ENCODE data around the gene MNAT1.
"Not testable (repeated sequence)": the region's sequence is repeated elsewhere in the genome, so short reads cannot be mapped to it uniquely, and the experiment has no call there.

The MNAT1 gene

DNA sequence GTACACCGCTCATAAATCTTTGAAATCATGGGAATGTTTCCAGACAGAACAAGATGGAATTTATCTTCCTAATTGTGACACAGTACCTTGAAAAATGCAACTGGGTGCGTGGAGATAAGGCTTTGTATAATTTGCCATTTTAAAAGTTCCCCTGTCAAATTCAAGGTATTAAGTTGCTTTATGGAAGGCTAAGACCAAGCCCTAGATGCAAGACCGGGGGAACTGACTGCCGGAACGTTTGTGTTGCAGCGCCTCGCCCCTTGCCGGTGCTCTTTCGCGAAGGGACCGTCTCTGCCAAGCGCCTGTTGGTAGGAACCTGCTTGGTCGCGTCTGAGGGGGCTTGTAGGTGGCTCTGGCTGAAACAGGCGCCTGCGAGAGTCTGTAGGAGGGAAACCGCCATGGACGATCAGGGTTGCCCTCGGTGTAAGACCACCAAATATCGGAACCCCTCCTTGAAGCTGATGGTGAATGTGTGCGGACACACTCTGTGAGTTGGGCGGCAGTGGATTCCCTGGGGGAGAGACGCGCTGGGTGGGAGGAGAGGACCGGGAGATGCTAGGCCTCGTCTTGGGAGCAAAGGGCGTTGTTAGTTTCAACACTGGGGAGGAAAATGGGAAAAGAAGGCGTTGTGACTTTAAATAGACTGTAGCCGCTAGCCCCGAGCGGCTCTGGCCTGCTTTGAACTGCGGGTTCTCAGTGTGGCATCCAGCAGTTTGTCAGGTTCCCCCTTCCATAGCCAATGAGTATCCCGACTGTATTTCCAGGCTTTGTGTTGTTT lies at the start of gene MNAT1:
MNAT1 (plus strand) TSS at position 297 of the 778 bp plus-strand sequence; CDS start at position 399, 102 bp downstream.
- peak; percentile 73 to 78 for DNase-seq

DNA sequence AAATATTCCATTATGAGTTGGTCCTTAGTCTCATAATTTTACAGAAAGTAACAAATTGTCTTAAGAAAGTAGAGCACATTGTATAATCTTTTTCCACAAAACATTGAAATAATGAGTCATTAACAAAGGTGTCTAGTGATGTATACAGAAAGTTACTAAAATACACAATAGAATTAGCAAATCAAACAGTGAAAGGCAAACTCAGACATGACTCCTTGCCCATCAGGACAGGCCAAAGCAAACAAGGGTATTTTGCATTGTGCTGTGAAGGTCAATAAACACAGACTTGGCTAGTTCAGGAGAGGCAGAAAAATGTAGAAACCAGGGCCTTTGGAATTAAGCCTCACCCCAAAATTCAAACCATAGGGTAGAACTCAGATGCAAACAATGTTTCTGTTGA lies 47.7 kb upstream of the MNAT1 start:
- no peak for DNase-seq

DNA sequence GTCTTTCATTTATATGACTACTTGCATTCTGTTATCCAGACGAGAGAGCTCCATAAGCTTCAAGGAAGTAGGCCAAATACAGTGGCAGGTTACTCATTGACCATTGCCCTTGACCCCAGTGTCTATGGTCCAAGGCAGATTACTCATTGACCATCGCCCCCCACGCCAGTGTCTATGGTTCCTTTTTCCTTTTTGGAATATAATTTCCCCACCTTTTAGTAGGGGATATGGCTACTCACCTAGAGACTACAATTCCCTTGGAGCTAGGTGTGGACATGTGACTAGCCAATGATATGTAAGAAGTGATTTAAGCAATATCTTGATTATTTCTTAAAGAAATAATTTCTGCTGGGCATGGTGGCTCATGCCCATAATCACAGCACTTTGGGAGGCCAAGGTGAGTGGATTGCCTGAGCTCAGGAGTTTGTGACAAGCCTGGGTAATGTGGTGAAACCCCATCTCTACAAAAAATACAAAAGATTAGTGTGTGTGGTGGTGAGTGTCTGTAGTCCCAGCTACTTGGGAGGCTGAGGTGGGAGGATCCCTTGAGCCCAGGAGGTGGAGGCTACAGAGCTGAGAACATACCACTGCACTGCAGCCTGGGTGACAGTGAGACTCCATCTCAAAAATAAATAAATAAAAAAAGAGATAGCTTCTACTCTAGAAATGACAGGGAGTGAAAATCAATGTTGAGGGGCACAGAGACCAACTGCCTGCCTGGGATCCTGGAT lies 43.0 kb upstream of the MNAT1 start:
- no peak for DNase-seq

DNA sequence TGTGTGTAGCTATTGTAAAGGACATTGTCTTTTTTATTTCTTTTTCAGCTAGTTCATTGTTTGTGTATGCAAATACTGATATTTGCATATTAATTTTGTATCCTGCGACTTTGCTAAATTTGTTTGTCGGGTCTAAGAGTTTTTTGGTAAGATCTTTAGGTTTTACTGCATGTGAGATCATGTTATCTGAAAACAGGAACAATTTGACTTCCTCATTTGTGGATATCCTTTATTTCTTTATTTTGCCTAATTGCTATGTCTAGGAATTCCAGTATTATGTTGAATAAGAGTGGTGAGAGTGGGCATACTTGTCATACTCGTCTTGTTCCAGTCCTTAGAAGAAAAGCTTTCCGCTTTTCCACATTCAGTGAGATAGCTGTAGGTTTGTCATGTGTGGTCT lies 39.2 kb upstream of the MNAT1 start:
- DNase-seq, result no peak

DNA sequence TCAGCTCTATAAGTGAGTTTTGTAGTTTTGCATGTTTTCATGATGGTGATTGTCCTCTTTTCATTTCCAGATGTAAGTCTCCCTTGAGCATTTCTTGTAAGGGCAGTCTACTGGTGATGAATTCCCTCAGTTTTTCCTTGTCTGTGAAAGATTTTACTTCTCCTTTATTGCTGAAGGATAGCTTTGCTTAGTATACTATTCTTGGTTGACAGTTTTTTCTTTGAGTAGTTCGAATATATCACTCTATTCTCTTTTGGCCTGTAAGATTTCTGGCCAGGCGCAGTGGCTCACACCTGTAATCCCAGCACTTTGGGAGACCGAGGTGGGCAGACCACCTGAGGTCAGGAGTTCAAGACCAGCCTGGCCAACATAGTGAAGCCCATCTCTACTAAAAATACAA lies 34.0 kb upstream of the MNAT1 start:
- DNase-seq, result no peak

DNA sequence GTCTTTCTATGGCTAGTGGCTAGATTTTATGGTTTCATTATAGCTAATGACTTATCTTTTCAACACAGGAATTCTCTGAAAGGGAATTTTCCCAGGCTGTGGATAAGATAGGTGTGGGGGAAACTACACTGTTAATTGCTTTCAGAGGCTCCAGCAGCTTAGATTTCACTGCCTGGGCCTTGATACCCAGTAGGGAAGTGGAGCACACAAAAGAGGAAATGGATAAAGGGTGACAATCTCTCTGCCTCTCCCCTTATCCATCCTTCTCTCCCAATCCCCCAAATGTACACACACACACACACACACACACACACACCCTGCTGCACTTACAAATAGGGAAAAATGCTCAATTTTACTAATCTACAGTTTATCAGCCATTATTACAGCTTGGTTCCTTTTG lies 29.5 kb upstream of the MNAT1 start:
- no peak for DNase-seq

DNA sequence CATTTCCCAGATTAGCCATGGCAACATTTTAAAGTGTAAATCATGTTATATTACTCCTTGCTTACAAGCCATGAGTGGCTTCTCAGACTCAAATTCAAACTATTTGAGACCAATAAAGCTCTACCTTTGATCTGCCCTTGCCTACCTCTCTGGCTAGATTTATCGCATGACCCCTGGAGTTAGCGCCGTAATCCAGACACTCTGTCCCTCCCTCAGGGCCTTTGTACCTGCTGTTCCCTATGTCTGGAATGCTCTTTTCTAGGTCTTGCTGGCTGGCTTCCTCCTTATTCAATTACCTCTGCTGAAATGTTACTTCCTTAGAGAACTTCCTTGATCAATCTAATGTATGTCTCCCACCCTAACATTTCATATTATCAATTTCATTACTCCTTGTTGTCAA lies 26.7 kb upstream of the MNAT1 start:
- no peak for DNase-seq

DNA sequence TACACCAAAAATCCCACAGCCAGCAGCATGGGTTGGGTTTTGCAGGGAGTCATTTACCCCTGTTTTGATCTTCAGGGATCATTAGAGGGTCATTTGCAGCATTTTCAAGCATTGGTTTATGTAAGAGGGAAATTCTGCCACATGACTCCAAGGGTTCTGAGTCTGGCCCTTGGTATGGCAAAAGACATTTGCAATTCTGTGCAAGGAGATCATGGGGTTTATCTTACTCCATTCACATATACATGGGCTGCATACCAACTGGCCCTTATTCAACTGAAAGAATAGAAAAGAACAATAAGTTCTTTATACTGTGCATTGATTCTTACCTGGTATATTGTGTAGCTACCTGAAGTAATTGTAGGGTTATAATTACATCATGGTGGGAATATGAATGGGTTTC lies 24.1 kb upstream of the MNAT1 start:
- DNase-seq, result no peak

DNA sequence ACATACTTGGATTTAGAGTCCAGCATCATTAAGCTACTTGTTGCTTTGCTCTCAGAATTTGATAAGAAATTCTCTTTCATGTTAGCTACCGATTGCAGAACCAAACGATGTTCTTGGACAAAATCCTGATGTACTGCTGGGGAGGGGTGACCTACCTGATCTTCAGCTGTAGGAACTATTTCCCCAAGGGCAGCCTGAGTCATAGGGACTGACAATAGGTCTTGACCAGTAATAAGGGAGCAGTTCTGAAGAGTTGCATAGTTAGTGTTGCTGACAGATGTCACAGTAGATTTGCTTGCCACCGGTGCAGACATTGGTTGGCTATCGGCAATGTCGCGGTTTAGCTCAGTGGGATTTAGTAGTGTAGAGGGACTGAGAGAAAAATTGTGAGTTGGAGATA lies 21.0 kb upstream of the MNAT1 start:
- DNase-seq, result no peak

DNA sequence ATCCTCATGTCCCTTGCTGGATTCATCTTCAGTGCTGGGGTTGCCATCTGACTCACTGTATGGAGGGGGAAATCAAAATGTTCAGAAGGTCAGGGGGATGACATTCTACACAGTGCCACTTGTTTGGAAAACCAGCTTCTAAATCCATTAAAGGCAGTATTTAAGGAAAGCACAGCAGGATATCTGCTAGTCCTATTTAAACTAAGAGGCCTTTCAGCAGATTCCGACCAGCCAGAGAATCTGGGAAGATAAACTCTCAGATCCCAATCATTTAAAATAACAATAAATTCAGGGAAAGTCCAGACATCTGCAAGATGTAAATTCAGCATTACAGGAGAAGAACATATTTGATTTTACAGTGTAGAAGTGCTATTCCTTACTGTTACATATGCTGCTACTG lies 14.2 kb upstream of the MNAT1 start:
- no peak for DNase-seq

DNA sequence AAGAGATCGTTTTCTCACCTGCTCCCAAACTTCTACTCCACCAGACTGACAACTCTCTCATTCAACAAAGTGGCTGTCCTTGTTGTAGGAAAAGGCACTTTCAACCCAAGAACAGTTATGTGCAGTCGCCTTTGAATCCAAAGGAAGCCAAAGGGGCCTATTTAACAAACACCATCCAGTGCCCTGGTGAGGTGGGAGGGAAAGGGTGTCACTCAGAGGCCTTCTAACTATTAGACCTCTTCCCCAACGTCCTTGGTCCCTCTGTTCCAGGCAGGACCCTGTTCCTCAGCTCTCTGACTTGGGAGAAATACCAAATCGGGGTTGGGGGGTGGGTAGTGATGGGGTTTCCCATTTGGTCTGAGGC lies 13.6 kb upstream of the MNAT1 start:
- DNase-seq, result no peak

DNA sequence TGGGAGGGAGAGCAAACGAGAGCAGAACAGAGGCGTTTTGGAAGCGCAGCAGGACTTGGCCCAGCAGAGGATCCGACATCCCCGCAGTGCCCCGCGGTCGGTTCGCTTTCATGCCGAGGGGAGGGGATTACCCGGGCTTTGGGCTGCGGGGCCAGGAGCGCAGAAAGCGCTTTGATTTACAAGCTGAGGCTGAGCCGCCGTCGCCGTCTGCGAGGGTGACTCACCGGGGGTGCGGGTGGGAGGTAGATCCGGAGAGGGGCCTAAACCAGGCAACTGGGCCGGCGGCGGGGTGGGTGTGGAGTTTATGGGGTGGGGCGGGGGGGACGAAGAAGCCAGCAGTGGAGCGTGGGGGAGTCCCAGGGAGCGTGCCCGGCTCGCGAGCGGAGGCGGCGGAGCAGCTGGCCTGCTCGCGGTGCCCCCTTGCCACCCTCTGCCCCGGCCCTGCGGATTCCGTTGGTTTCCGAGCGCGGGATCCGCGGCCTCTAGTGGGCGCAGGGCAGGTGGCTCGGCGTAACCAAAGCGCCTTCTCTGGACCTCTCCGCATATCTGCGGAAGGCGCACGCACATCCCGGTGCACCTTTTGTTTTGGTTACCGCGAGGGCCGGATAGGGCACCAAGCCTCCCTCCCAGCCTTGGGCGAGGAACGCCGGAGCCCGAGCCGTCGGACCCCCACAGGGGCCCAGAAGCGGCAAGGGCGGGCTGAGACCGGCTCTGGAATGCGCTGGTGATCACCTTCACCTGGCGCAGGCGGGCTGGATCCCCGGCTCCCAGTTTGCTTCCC lies 13.0 kb upstream of the MNAT1 start:
- peak in 1 of 2 donors; percentile 6 for DNase-seq

DNA sequence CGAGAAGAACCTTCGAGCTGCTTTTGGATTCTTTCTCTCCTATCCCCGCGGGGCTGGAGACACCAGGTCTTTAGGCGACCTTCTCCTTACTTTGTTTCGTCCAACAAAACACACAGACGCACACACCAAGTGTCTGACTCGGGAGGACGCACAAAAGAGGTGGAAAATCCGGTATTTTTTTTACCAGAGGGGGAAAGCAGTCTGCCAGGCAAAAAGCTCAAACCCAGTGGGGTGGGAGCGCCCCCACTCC lies 12.5 kb upstream of the MNAT1 start:
- DNase-seq, result no peak

DNA sequence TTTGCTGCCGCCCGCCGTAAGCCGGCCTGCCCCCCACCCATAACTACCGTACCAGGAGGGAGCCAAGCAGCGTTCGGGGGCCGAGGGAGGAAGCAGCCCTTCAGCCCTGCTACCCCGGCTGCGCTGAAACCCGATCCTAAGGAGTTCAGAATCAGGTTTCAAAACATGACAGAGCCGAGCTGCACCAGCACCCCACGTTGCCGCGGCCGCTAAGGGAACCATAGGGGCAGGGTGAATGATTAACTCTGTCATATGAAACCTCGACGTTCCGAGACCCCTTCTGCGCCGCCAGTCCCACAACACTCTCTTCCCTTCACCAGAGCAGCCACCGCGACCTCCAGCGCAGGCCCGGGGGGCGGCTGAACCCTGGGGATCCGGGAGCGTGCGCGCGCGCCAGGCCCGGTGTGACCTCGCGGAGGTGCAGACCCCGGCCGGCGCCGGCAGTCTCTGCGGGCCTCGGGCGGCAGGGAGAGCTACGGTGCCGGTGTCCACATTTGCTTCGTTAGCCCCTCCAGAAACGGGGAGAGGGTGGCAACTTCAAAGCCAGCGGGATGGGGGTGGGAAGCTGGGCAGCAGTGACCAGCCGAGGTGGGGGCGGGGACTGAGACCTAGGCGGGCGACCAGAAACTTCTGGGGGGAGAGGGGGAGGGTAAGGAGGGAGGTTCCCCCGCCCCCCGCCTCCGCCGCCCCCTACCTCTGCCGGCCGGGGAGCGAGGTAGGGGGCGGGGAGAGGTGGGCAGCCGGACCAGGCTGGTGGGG lies 12.0 kb upstream of the MNAT1 start:
- DNase-seq, result no peak

DNA sequence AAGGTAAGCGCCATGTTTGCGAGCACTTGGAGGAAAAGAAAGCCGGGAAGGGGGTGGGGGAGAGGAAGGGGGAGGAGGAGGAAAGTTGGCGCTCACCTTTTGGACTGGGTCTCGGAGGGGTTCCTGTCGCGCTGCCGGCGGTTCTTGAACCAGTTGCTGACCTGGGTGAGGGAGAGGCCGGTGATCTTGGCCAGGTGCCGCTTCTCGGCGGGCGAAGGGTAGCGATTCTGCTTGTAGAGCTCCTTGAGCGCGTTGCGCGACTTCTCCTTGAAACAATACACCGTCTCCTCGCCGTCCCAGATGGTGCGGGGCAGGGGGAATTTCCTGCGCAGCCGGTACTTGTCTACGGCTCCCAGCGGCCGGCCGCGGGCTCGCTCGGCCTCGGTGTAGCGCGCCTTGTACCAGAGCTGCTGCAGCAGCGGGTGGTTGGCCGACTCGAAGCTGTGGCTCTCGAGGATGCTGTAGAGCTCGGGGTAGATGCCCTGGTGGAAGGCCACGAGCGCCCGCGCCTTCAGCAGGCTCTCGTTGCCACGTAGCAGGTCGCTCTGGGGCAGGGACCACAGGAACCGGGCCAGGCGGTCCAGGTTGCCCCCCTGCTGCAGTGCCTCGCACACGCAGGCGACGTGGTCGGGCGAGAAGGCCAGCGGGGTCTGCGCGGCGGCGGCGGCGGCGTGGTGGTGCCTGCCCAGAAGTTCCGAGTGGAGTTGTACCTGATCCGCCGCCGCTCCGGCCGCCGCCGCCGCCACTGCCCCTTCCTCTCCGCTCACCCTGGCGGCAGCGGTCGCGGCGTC lies 11.2 kb upstream of the MNAT1 start:
- DNase-seq, result peak in 1 of 2 donors; percentile 3

DNA sequence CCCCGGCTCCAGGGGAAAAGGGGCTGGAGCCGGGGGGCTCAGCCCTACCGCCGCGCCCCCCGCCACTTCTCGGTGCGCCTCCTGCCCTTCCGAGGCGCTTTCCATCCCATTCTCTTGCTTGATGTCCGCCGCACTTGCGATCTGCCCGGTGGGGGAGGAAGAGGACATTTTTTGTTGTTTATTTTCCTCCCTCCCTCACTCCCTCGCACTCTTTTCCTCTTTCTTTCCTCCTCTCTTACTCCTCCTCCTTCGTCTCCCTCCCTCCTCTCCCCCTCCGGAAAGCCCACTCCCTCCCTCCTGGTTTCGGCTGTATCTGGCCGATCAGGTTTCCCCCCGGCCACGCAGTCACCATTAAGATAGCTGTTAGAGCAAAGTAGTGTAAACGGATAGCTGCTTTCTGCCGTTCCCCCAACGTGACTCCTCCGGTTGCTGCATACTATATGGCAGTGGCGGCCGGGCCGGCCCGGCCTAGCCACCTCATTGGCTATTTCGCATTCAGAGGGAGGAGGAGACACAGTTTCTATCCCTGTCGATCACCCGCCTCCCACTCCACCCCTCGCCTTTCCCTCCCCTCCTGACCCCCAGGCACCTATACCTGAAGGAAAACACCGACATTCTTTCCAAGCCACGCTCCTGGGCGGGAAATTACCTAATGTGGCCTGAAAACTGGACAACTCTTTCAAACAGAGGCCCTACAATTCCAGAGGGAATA lies 10.5 kb upstream of the MNAT1 start, which contains the start of gene SIX4:
SIX4 (minus strand) TSS at position 445 of the 712 bp plus-strand sequence; CDS start at position 168, 277 bp downstream.
- DNase-seq, result no peak

DNA sequence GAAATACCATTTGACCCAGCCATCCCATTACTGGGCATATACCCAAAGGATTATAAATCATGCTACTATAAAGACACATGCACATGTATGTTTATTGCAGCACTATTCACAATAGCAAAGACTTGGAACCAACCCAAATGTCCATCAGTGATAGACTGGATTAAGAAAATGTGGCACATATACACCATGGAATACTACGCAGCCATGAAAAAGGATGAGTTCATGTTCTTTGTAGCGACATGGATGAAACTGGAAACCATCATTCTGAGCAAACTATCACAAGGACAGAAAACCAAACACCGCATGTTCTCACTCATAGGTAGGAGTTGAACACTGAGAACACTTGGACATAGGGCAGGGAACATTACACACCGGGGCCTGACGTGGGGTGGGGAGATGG lies 3.3 kb upstream of the MNAT1 start:
- not testable (repeated sequence) for DNase-seq

DNA sequence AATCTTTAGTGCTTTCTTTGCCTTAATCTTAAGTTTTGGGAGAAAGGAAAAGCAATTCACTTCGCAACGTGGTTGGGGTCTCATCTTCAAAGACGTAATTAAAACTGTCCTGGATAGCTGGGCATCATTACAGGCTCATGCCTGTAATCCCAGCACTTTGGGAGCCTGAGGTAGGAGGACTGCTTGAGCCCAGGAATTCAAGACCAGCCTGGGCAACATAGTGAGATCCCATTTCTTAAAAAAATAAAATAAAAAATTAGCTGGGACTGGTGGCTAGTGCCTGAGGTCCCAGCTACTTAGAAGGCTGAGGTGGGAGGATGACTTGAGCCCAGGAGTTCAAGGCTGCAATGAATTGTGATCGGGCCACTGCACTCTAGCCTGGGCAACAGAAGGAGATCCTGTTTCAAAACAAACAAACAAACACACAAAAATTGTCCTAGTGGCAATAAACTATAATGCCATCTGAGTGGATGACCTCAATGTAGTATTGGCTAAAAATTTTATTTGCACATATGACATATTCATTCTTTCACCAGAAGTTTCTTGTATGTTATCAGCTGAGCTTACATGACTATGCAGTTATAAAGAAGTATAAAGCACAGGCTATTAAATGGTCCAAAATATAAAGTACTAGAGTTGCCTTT lies 1.6 kb upstream of the MNAT1 start:
- DNase-seq, result no peak

DNA sequence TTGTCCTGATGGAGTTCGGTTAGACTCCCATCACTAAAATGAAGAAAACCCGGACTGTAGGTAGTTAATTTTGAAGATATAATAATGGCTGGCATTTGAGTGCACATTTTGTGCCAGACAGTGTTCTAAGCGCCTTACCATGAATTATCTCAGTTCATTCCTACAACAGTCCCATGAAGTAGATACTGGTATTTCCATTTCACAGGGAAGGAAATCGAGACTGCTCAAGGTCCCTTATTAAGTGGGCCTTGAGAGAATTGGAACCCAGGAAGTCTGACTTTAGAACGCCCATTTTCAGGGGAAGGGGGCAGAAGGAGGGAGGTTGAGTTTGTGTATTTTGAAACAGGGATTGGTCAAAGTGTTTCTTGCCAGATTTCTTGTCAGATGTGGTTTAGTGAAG lies 855 bp downstream of the MNAT1 start:
- DNase-seq, result no peak

DNA sequence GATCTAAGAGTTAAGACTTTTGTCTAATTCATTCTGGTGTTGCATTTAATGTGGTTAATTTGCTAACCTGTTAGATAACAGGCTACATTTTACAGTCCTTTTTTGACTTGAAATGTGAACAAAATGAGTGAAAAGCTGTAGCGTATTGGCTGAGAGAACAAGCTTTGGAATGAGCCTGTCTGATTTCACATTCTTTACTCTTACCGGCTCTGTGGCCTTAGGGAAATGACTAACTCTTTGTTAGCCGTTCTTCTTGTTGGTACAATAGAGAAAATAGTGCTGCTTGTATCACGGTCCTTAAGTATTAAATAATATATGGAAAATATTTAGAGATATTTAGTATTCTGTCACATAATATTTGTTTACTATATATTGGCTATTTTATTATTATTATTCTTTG lies 1.9 kb downstream of the MNAT1 start:
- DNase-seq, result no peak

DNA sequence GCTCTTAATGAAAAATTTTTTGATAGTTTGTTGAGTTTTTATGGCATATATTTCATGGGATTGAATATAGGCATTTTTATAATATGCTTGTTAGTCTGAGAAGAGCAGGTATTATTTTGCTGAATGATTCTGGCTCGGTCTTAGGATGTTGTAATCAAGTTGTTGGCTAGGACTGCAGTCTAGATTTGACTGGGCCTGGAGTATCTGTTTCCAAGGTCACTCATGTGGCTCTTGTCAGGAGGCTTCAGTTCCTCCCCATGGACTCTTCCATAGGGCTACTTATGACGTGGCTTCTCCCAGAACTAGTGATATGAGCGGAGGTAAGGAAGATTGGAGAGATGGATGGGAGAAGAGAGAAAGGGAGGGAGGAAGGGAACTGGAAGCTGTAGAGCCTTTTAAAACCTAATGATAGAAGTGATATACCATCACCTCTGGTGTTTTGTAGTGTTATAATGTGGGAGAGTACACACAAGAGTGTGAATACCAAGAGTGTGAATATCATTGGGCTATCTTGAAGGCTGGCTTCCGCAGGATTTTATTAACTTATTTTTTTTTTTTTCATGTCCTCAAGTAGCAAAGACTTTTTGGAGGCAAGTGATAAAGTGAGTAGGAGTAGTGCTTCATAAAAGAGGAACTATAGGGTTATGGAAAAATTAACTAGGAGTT lies 4.4 kb downstream of the MNAT1 start:
- DNase-seq, result no peak
